Endothelial cell of umbilical vein (primary cell): Measurements from ENCODE around the gene ZKSCAN2. TPM values are rescaled to one million over a fixed set of nuclear protein-coding genes. Genes with fewer than 3 reads are reported as not detected.

Experiments
- BruUV-seq: library from RNA; stranded (reverse); fragments of 400-500 nt; replicated peaks from 2 replicates; lab custom pipeline; 2021; lab: Mats Ljungman, UMichigan
- CTCF ChIA-PET: fragments of 300-600, 350-600 bp; sonication (Branson Sonifier 250); formaldehyde crosslinking; loops from one replicate; lab custom pipeline; 2021; ENCODE audit warnings: antibody characterized with exemption, inconsistent platforms; lab: Charles Lee
- POLR2A ChIA-PET: fragments of 300-600, 350-600 bp; sonication (Branson Sonifier 250); formaldehyde crosslinking; loops from one replicate; lab custom pipeline; 2021; ENCODE audit warnings: antibody characterized with exemption, inconsistent platforms; lab: Charles Lee
- DNase-seq: peaks from one replicate; pipeline ENCODE4 v3.0.0-alpha.2; 2011; ENCODE audit warnings: low read depth, low spot score
- FAIRE-seq: peaks from 2 replicates; lab custom pipeline; 2011; peaks lifted over from hg19 to GRCh38; lab: Jason Lieb, UNC
- H2AFZ ChIP-seq: 2 replicates; pipeline ENCODE4 v1.6.0; 2012; ENCODE audit warnings: low read depth, low read length, control low read depth, inconsistent platforms
- H3K27ac ChIP-seq: 2 replicates; pipeline ENCODE4 v1.5.1; 2011; ENCODE audit warnings: low read depth, mild to moderate bottlenecking, control low read depth, low read length, moderate library complexity; ENCODE audit not compliant: insufficient read depth
- H3K27me3 ChIP-seq, 2 experiments: 2 replicates each; pipeline versions ENCODE4 v1.6.0 to v1.6.1; 2011; ENCODE audit warnings: low read length in 2 of 2, mixed read lengths in 1 of 2; ENCODE audit not compliant: control insufficient read depth in 2 of 2, insufficient read depth in 2 of 2
- H3K36me3 ChIP-seq, 2 experiments: 2 replicates in 1 of 2; 3 replicates in 1 of 2; pipeline ENCODE4 v1.5.1; 2011; ENCODE audit warnings: low read length in 2 of 2, mild to moderate bottlenecking in 1 of 2, moderate library complexity in 1 of 2; ENCODE audit not compliant: control insufficient read depth in 2 of 2, insufficient read depth in 2 of 2; ENCODE audit errors: extremely low read depth in 1 of 2
- H3K4me1 ChIP-seq: 3 replicates; pipeline ENCODE4 v1.5.1; 2011; ENCODE audit warnings: mild to moderate bottlenecking, low read length; ENCODE audit not compliant: control insufficient read depth, insufficient read depth; ENCODE audit errors: extremely low read depth
- H3K4me2 ChIP-seq: 2 replicates; pipeline ENCODE4 v1.6.1; 2011; ENCODE audit warnings: low read length, control low read depth, mixed read lengths; ENCODE audit not compliant: insufficient read depth
- H3K4me3 ChIP-seq, 3 experiments: fragments of 200-600 bp in 1 of 3; sonication (generic), shearing (Covaris generic) in 1 of 3; replicated peaks in 1 of 3; 2 replicates each; pipeline ENCODE4 v1.5.1; 2011 to 2016; ENCODE audit warnings: control low read depth in 3 of 3, low read length in 3 of 3, mild to moderate bottlenecking in 2 of 3, inconsistent platforms in 1 of 3, low read depth in 1 of 3, moderate library complexity in 1 of 3; ENCODE audit not compliant: insufficient read depth in 1 of 3
- H3K79me2 ChIP-seq: 2 replicates; pipeline ENCODE4 v1.6.0; 2012; ENCODE audit warnings: low read length, inconsistent platforms; ENCODE audit not compliant: control insufficient read depth, insufficient read depth
- H3K9ac ChIP-seq: replicated peaks from 2 replicates; pipeline ENCODE3; 2011; ENCODE audit warnings: low read length, control low read depth; ENCODE audit not compliant: insufficient read depth; ENCODE audit errors: extremely low read depth
- H3K9me1 ChIP-seq: replicated peaks from 3 replicates; pipeline ENCODE4 v1.6.0; 2011; ENCODE audit warnings: mild to moderate bottlenecking, low read length; ENCODE audit not compliant: control insufficient read depth, insufficient read depth; ENCODE audit errors: extremely low read depth
- H3K9me3 ChIP-seq: replicated peaks from 2 replicates; pipeline ENCODE4 v1.5.1; 2012; ENCODE audit warnings: low read length, inconsistent platforms; ENCODE audit not compliant: control insufficient read depth, insufficient read depth
- H4K20me1 ChIP-seq: replicated peaks from 2 replicates; pipeline ENCODE3; 2011; ENCODE audit warnings: mild to moderate bottlenecking, low read length; ENCODE audit not compliant: control insufficient read depth, insufficient read depth; ENCODE audit errors: extremely low read depth
- CTCF ChIP-seq, 2 donors: IDR thresholded peaks; 1 replicate in 1 of 2; 2 replicates in 1 of 2; pipeline ENCODE4 v1.5.1; 2011; ENCODE audit warnings: low read length in 2 of 2, mild to moderate bottlenecking in 2 of 2, moderate library complexity in 2 of 2, control low read depth in 1 of 2, inconsistent platforms in 1 of 2, low read depth in 1 of 2; ENCODE audit not compliant: insufficient read depth in 1 of 2; ENCODE audit errors: extremely low read depth in 1 of 2
- EZH2 ChIP-seq: IDR thresholded peaks from 2 replicates; pipeline ENCODE4 v1.6.1; 2012; ENCODE audit warnings: borderline replicate concordance, low read depth, mild to moderate bottlenecking, moderate library complexity, low read length, inconsistent platforms; ENCODE audit not compliant: severe bottlenecking
- FOS ChIP-seq: IDR thresholded peaks from 2 replicates; pipeline ENCODE4 v1.6.1; 2011; ENCODE audit warnings: mild to moderate bottlenecking, low read length, moderate library complexity, borderline replicate concordance; ENCODE audit not compliant: insufficient read depth
- GATA2 ChIP-seq: IDR thresholded peaks from 2 replicates; pipeline ENCODE4 v1.7.0; 2011; ENCODE audit warnings: low read depth, mild to moderate bottlenecking, moderate library complexity, mixed read lengths, low read length; ENCODE audit not compliant: insufficient read length, insufficient read depth
- JUN ChIP-seq: IDR thresholded peaks from 2 replicates; pipeline ENCODE4 v1.6.1; 2011; ENCODE audit warnings: borderline replicate concordance, low read depth; ENCODE audit not compliant: insufficient read length, insufficient read depth
- MAX ChIP-seq: IDR thresholded peaks from 2 replicates; pipeline ENCODE4 v1.6.1; 2011; ENCODE audit not compliant: insufficient read depth, insufficient read length
- MYC ChIP-seq: IDR thresholded peaks from one replicate; pipeline ENCODE4 v1.6.1; 2011; ENCODE audit warnings: mild to moderate bottlenecking, low read depth, low read length
- POLR2A ChIP-seq: IDR thresholded peaks from 2 replicates; pipeline ENCODE4 v1.6.1; 2012; ENCODE audit warnings: low read depth, mild to moderate bottlenecking, control low read depth, low read length
- POLR2AphosphoS5 ChIP-seq: IDR thresholded peaks from 2 replicates; pipeline ENCODE4 v1.6.1; 2012; ENCODE audit warnings: low read depth, mild to moderate bottlenecking, control low read depth, low read length, moderate library complexity; ENCODE audit not compliant: insufficient read depth
- dilution Hi-C: fragments of 300-500 bp; cut with MboI; formaldehyde crosslinking; loops from one replicate; pipeline ENCODE4 v1.15.0; 2019; ENCODE audit warnings: low sequenced_read_pairs; ENCODE audit not compliant: extremely low pct_ligation_motif_present
- intact Hi-C: fragments of 100-400 bp; cut with micrococcal nuclease; formaldehyde crosslinking; loops from one replicate; pipeline ENCODE4 v1.10.0; 2022
- polyA plus RNA-seq, 4 experiments: library from polyadenylated mRNA; depleted of rRNA in 3 of 4; stranded (reverse) in 3 of 4; unstranded in 1 of 4; fragments of >200 nt; gene quantifications; 2 replicates each; pipeline versions ENCODE4 v1.2.1 to v1.2.3, GENCODE V29; 2011 to 2012; ENCODE audit warnings: missing spikeins in 1 of 4
- total RNA-seq: library from RNA; stranded (reverse); gene quantifications from 2 replicates; pipeline ENCODE4 v1.2.3, GENCODE V29; 2021

ZKSCAN2 gene
- total and polyA plus RNA-seq, 2 donors (not counting 3 experiments of a cell fraction or from before 2014, with no cell fraction given) = 1.4 to 4.7 TPM

GRCh38 chr16:25291580-25291979 is 33.9 kb upstream of the ZKSCAN2 start:
- POLR2A ChIA-PET = no interaction called here
- H3K4me3 ChIP-seq = no peak overlapping the region
- intact Hi-C loops = no loop called here
- no peaks in the 10 kb centered on the region for H4K20me1 ChIP-seq
- no peak overlapping the region for H2AFZ ChIP-seq
- no peaks in the 10 kb centered on the region for H3K9me3 ChIP-seq
- no TSS peak for BruUV-seq
- no peak overlapping the region for H3K9ac ChIP-seq
- CTCF ChIA-PET = no interaction called here
- H3K4me2 ChIP-seq = no peak overlapping the region
- H3K79me2 ChIP-seq = no peaks in the 10 kb centered on the region
- H3K4me1 ChIP-seq = no peaks in the 10 kb centered on the region
- TF ChIP-seq GATA2 = no peak
- no peak for TF ChIP-seq EZH2
- TF ChIP-seq MAX = no peak
- DNase-seq = no peak
- no peaks in the 10 kb centered on the region for H3K36me3 ChIP-seq
- no peak overlapping the region for H3K27ac ChIP-seq
- no peak for FAIRE-seq
- dilution Hi-C loops = no loop called here
- no peaks in the 10 kb centered on the region for H3K27me3 ChIP-seq
- no peaks in the 10 kb centered on the region for H3K9me1 ChIP-seq

- ChIA-PET CTCF (no interaction called here), POLR2A (no interaction called here)
- Histone ChIP-seq H3K79me2 (no peaks in the 10 kb centered on the region), H3K27ac (no peak overlapping the region), H3K9me1 (no peaks in the 10 kb centered on the region), H3K4me3 (no peak overlapping the region), H3K36me3 (no peaks in the 10 kb centered on the region), H3K4me2 (no peak overlapping the region), H3K4me1 (no peaks in the 10 kb centered on the region), H3K27me3 (no peaks in the 10 kb centered on the region), H3K9ac (no peak overlapping the region), H4K20me1 (no peaks in the 10 kb centered on the region), H2AFZ (no peak overlapping the region), H3K9me3 (no peaks in the 10 kb centered on the region)
- intact Hi-C loops (no loop called here), dilution Hi-C loops (no loop called here)
- BruUV-seq = no TSS peak
- TF ChIP-seq CTCF (IDR thresholded peaks at IDR 0.05; ENCODE audit: extremely low read depth in 1 of 2, insufficient read depth in 1 of 2, low read depth in 1 of 2, low read length in 2 of 2) = no peak
- TF ChIP-seq POLR2AphosphoS5 = no peak
- no peak for TF ChIP-seq POLR2A
- no peak for TF ChIP-seq MYC
- no peak for TF ChIP-seq GATA2
- TF ChIP-seq JUN = no peak
- no peak for TF ChIP-seq EZH2
- no peak for TF ChIP-seq MAX
- no peak for TF ChIP-seq FOS
- DNase-seq = no peak
- FAIRE-seq = no peak
Observed at GRCh38 chr16:25289466-25289865, 31.8 kb upstream of the ZKSCAN2 start.
